ENCODE data around the gene CMBL. TPM values are rescaled to one million over a fixed set of nuclear protein-coding genes. Genes with fewer than 3 reads are reported as not detected.
"Not testable (repeated sequence)": the region's sequence is repeated elsewhere in the genome, so short reads cannot be mapped to it uniquely, and the experiment has no call there.

The CMBL gene
- total RNA-seq, 1 donor from 2014 or later: 24.8 TPM

GRCh38 chr5:10288592-10289219 is 19.0 kb downstream of the CMBL start:
- peaks cover 5% of the 10 kb centered on the region for H3K9me3 Mint-ChIP-seq
- DNase-seq (ENCODE audit: low spot score in 2 of 2, unreplicated experiment in 2 of 2): peak; percentile 34 to 46
- H3K27ac Mint-ChIP-seq: no peak overlapping the region
- H3K4me1 Mint-ChIP-seq: no peaks in the 10 kb centered on the region
- no peak overlapping the region for H3K4me3 Mint-ChIP-seq
- TF ChIP-seq, protein P1, sequence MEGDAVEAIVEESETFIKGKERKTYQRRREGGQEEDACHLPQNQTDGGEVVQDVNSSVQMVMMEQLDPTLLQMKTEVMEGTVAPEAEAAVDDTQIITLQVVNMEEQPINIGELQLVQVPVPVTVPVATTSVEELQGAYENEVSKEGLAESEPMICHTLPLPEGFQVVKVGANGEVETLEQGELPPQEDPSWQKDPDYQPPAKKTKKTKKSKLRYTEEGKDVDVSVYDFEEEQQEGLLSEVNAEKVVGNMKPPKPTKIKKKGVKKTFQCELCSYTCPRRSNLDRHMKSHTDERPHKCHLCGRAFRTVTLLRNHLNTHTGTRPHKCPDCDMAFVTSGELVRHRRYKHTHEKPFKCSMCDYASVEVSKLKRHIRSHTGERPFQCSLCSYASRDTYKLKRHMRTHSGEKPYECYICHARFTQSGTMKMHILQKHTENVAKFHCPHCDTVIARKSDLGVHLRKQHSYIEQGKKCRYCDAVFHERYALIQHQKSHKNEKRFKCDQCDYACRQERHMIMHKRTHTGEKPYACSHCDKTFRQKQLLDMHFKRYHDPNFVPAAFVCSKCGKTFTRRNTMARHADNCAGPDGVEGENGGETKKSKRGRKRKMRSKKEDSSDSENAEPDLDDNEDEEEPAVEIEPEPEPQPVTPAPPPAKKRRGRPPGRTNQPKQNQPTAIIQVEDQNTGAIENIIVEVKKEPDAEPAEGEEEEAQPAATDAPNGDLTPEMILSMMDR (IDR thresholded peaks at IDR 0.05; ENCODE audit: unreplicated experiment): no peak
- H3K27me3 Mint-ChIP-seq (ENCODE audit: low read depth): no peaks in the 10 kb centered on the region
- H3K36me3 Mint-ChIP-seq: peaks cover 34% of the 10 kb centered on the region

GRCh38 chr5:10286862-10287227 is 20.9 kb downstream of the CMBL start:
- H3K4me3 Mint-ChIP-seq: no peak overlapping the region
- H3K27me3 Mint-ChIP-seq (ENCODE audit: low read depth): no peaks in the 10 kb centered on the region
- H3K9me3 Mint-ChIP-seq: no peaks in the 10 kb centered on the region
- peaks cover 29% of the 10 kb centered on the region for H3K36me3 Mint-ChIP-seq
- no peaks in the 10 kb centered on the region for H3K4me1 Mint-ChIP-seq
- DNase-seq (ENCODE audit: low spot score in 2 of 2, unreplicated experiment in 2 of 2): no peak
- H3K27ac Mint-ChIP-seq: no peak overlapping the region
- TF ChIP-seq, protein P1 (IDR thresholded peaks at IDR 0.05; ENCODE audit: unreplicated experiment): no peak

DNA sequence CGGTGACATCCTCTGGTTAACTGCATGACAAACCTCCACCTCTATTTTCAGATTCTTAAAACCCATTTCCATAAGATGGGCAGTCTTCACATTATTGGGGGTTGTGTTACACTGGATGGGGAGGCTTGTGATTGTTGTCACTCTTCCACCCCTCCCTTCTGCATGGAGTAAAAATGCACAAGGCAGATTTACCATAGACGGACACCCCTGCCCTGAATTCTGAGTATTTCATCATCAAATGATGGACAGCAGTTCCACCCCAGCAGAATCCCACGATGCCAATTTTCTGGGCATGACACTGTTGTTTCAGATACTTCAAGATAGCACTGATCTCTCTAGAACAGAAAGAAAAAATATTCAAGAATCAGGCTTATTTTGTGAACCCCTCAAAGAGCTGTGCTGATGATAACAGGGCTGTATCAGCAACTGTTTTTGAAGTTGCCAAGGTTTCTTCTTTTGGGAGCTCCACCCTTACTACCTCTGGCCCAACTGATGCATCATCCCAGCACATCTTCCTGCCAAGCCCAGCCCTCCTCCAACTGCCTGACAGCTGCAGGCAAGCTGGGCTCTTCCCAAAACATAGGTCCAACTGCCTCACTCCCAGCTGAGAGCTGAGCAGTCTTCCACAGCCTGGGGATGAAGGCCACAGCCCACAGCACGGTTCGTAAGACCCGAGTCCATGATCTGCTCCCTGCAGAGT is 21.4 kb downstream of the CMBL start:
- Mint-ChIP-seq H3K4me1 (no peaks in the 10 kb centered on the region), H3K36me3 (peaks cover 26% of the 10 kb centered on the region), H3K27me3 (ENCODE audit: low read depth) (no peaks in the 10 kb centered on the region), H3K9me3 (no peaks in the 10 kb centered on the region), H3K27ac (no peak overlapping the region), H3K4me3 (no peak overlapping the region)
- no peak for DNase-seq (ENCODE audit: low spot score in 2 of 2, unreplicated experiment in 2 of 2)
- TF ChIP-seq, protein P1 (IDR thresholded peaks at IDR 0.05; ENCODE audit: unreplicated experiment): no peak

- H3K9me3 Mint-ChIP-seq; H3K4me1 Mint-ChIP-seq; DNase-seq (ENCODE audit: low spot score in 2 of 2, unreplicated experiment in 2 of 2); H3K27me3 Mint-ChIP-seq (ENCODE audit: low read depth); H3K4me3 Mint-ChIP-seq; H3K27ac Mint-ChIP-seq: not testable (repeated sequence)
- peaks cover 20% of the 10 kb centered on the region for H3K36me3 Mint-ChIP-seq
These were observed 22.3 kb downstream of the CMBL start for GRCh38 chr5:10285362-10285761.

DNA sequence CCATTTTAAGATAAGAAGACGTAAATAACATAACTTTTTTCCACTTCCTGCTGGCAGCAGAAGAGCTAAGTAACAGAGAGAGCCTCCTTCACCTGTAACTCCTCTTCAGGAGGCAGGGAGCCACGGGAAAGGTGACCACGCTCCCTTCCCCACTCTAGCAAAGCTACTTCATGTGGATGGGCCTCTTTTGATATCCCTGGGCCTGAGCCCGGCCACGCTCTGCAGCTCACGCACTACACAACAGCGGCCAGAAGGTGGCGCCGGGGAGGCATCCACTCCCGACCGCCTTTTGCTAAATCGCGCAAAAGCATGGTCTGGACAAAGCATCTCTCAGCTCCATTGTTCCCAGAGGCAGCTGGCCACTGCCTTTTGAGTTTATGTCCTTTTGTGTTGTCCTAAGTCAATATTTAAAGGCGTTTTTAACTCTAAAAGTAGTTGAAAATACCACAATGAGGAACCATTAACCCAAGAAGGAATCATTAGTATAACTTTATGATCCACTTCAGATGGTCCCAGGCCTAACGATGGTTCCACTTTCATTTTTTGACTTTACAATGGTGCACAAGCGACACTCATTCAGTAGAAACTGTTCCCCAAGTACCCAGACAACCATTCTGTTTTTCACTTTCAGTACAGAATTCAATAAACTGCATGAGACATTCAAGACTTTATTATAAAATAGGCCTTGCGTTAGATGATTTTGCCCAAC is 23.6 kb downstream of the CMBL start:
- Mint-ChIP-seq H3K27ac (no peak overlapping the region), H3K27me3 (ENCODE audit: low read depth) (no peaks in the 10 kb centered on the region), H3K36me3 (peaks cover 22% of the 10 kb centered on the region), H3K4me3 (no peak overlapping the region), H3K4me1 (no peaks in the 10 kb centered on the region), H3K9me3 (no peaks in the 10 kb centered on the region)
- TF ChIP-seq, protein P1 (IDR thresholded peaks at IDR 0.05; ENCODE audit: unreplicated experiment): peak; percentile 90
- peak; percentile 66 to 89 for DNase-seq (ENCODE audit: low spot score in 2 of 2, unreplicated experiment in 2 of 2)

Data from mesothelial cell of epicardium (in vitro differentiated cells).